Measurements from ENCODE around the gene SPSB1. TPM values are rescaled to one million over a fixed set of nuclear protein-coding genes. Genes with fewer than 3 reads are reported as not detected.

The SPSB1 gene
- total and polyA plus RNA-seq, 2 of the 4 experiments (the other 2 are of a cell fraction): 16.7 to 19.8 TPM

GRCh38 chr1:9314111-9314510, 21.4 kb downstream of the SPSB1 start:
- ATAC-seq (ENCODE audit: low read depth): no peak
- H3K14ac ChIP-seq (replicated peaks; ENCODE audit: low read depth, low read length): no peak overlapping the region
- POLR2A ChIA-PET (ENCODE audit: unreplicated experiment): no interaction called here
- in situ Hi-C loops (cut with MboI; ENCODE audit: low sequenced_read_pairs) (no loop called here), intact Hi-C loops (cut with micrococcal nuclease) (no loop called here), dilution Hi-C loops (cut with HindIII; ENCODE audit: low sequenced_read_pairs, unreplicated experiment) (no loop called here)
- peaks cover 26 to 90% of the 10 kb centered on the region in 2 experiments for H3K79me1 ChIP-seq (ENCODE audit: low read depth in 1 of 2, low read length in 2 of 2)
- H2AK9ac ChIP-seq (replicated peaks; ENCODE audit: low read depth, low read length, poor library complexity): no peak overlapping the region
- H3K4ac ChIP-seq (ENCODE audit: low read depth, low read length): peak overlapping the region; percentile 19; the same call in 1 of the 2 replicates
- no peaks in the 10 kb centered on the region; the same call in 1 of the 2 replicates for H3K36me3 ChIP-seq (ENCODE audit: control insufficient read depth, insufficient read depth, low read length)
- H3K4me2 ChIP-seq (ENCODE audit: low read depth, low read length): no peak overlapping the region
- peaks cover 27% of the 10 kb centered on the region for H3K4me1 ChIP-seq (ENCODE audit: control insufficient read depth, insufficient read depth, low read length)
- H3K23ac ChIP-seq (ENCODE audit: low read depth, low read length): no peak overlapping the region
- BruUV-seq (replicated peaks): no TSS peak
- no peak for DNase-seq
- peak overlapping the region; percentile 69; the same call in 1 of the 2 replicates for H2AK5ac ChIP-seq (ENCODE audit: low read depth, low read length)
- no peak overlapping the region for H3K9ac ChIP-seq (ENCODE audit: low read depth, low read length)
- no peak overlapping the region for H3K56ac ChIP-seq (ENCODE audit: extremely low read depth, insufficient read depth, low read length)
- no peak overlapping the region for H3K18ac ChIP-seq (ENCODE audit: low read depth, low read length)
- no peak overlapping the region for H4K5ac ChIP-seq (ENCODE audit: low read depth, low read length)
- H4K20me1 ChIP-seq (ENCODE audit: insufficient read depth, low read length): peaks cover 94% of the 10 kb centered on the region
- no peaks in the 10 kb centered on the region for H3K27me3 ChIP-seq (ENCODE audit: control insufficient read depth, insufficient read depth, low read length)
- H2BK120ac ChIP-seq (ENCODE audit: low read depth, low read length): peak overlapping the region; percentile 68; the same call in 1 of the 2 replicates
- no peak overlapping the region for H3K27ac ChIP-seq (ENCODE audit: insufficient read depth, low read length)
- 69% methylated on average over 6 of the region's 8 CpGs; no CpG with 5 or more reads in 1 of the 2 experiments for WGBS, 2 experiments (ENCODE audit: extremely low coverage in 2 of 2, insufficient read length in 1 of 2)
- no peak overlapping the region for H2AFZ ChIP-seq (replicated peaks; ENCODE audit: low read length, poor library complexity)
- H2BK20ac ChIP-seq (ENCODE audit: low read depth, low read length): peak overlapping the region; percentile 16; the same call in 1 of the 2 replicates
- H3K9me1 ChIP-seq (ENCODE audit: insufficient read depth, low read length): peaks cover 45% of the 10 kb centered on the region
- no peaks in the 10 kb centered on the region for H3K9me3 ChIP-seq (ENCODE audit: control insufficient read depth, insufficient read depth, low read length)
- no peak for TF ChIP-seq POLR2A (IDR thresholded peaks at IDR 0.05; ENCODE audit: low read depth, low read length)
- no peak for TF ChIP-seq ELK1 (IDR thresholded peaks at IDR 0.05; ENCODE audit: borderline replicate concordance, low read depth, low read length)
- TF ChIP-seq MXI1 (IDR thresholded peaks at IDR 0.05; ENCODE audit: borderline replicate concordance, low read depth, low read length): no peak
- no peak for TF ChIP-seq SMC3 (IDR thresholded peaks at IDR 0.05; ENCODE audit: low read depth, low read length)
- TF ChIP-seq FOS (IDR thresholded peaks at IDR 0.05; ENCODE audit: low read depth, low read length): no peak
- no peak for TF ChIP-seq RFX5 (IDR thresholded peaks at IDR 0.05; ENCODE audit: low read depth, low read length)
- TF ChIP-seq MAZ (IDR thresholded peaks at IDR 0.05; ENCODE audit: borderline replicate concordance, low read depth, low read length): no peak
- no peak for TF ChIP-seq NFE2L2 (IDR thresholded peaks at IDR 0.05; ENCODE audit: low read depth, low read length)
- no peak for TF ChIP-seq RAD21 (IDR thresholded peaks at IDR 0.05; ENCODE audit: low read length)
- no peak for TF ChIP-seq MAFK (IDR thresholded peaks at IDR 0.05; ENCODE audit: low read depth, low read length)
- peak overlapping the region; percentile 23; the same call in 1 of the 2 replicates for H4K91ac ChIP-seq (ENCODE audit: insufficient read depth, low read depth, low read length)
- H3K4me3 ChIP-seq (ENCODE audit: insufficient read depth, low read depth, low read length): no peak overlapping the region
- no peak overlapping the region for H4K8ac ChIP-seq (ENCODE audit: low read depth in 2 of 2, low read length in 2 of 2)
- no peak overlapping the region; the same call in 2 of the 3 replicates for H2BK15ac ChIP-seq (ENCODE audit: low read depth, low read length)
- CTCF ChIA-PET: interaction anchor here (0.6 kb wide), 1 partner anchor 1430 kb away, joined by 3 read pairs; no protein-coding TSS in a partner anchor
- no peak overlapping the region for H2BK5ac ChIP-seq (ENCODE audit: low read depth, low read length, poor library complexity, severe bottlenecking)

Measured in IMR-90 (cell line).